BE2C (cell line): ENCODE measurements around the gene AIP. TPM values are rescaled to one million over a fixed set of nuclear protein-coding genes. Genes with fewer than 3 reads are reported as not detected.

Source experiments
- DNase-seq: peaks from one replicate; pipeline ENCODE4 v3.0.0-alpha.2; 2020
- H3K27me3 ChIP-seq: fragments of 250-450 bp; sonication (Bioruptor Pico); 2 replicates; pipeline ENCODE4 v1.5.1; 2020; ENCODE audit warnings: mild to moderate bottlenecking
- H3K36me3 ChIP-seq: fragments of 250-450 bp; sonication (Bioruptor Pico); 2 replicates; pipeline ENCODE4 v1.5.1; 2020; ENCODE audit warnings: mild to moderate bottlenecking
- H3K4me1 ChIP-seq: fragments of 250-450 bp; sonication (Bioruptor Pico); 2 replicates; pipeline ENCODE4 v1.5.1; 2020
- H3K4me3 ChIP-seq: 2 replicates; pipeline ENCODE4 v1.5.1; 2011; ENCODE audit warnings: low read depth, low read length
- H3K9me3 ChIP-seq: fragments of 250-450 bp; sonication (Bioruptor Pico); 2 replicates; pipeline ENCODE4 v1.5.1; 2020
- CTCF ChIP-seq: IDR thresholded peaks from 2 replicates; pipeline ENCODE4 v1.5.1; 2012; ENCODE audit warnings: mild to moderate bottlenecking, low read depth, low read length
- polyA plus RNA-seq: library from polyadenylated mRNA; unstranded; fragments of >200 nt; gene quantifications from one replicate; pipeline ENCODE4 v1.2.1, GENCODE V29; 2012; ENCODE audit warnings: low read depth, missing spikeins; ENCODE audit not compliant: insufficient read length, insufficient read depth

Gene AIP
- 218 TPM for polyA plus RNA-seq

DNA sequence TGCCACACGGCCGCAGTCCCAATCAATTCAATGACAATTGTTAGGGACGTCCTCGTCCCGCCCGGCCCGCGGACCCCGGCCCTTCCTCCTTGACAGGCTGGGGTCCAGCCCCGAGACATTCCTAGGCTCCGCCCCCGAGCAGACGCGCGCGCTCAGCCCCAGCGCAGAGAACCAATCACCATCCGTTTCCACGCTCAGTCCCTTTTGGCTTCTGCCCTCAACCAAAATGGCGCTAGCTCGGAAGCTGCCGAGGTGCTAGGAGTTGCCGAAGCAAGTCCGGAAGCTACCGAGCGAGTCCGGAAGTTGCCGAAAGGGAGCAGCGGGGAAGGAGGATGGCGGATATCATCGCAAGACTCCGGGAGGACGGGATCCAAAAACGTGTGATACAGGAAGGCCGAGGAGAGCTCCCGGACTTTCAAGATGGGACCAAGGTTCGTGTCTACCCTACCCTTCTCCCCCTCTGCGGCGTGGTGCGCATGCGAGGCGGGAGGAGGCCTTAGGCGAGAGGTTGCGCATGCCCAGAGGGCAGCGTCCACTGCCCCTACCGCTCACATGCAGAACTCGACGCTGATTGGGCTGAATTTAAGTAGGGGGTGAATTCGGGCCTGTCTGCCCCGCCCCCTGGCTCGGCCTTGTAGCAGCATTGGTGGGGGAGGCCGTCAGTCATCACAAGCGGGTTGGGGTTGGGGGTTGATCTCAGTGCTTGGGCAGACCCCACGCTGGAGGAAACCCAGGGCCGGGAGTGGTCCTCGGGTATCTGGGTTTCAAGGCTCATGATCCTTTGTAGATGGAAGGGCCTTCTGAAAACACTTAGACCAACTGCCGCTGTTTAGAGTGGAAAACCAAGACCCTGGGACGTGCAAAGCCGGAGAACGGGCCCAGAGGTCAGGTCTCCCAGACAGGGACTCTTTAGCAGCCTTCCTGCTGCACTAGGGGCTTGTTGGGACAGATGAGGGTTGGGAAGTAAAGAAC is at the start of gene AIP:
AIP (plus strand) TSS at position 200 of the 972 bp plus-strand sequence; CDS start at position 333, 133 bp downstream.
- Histone ChIP-seq H3K36me3 (peaks cover 3% of the 10 kb centered on the region), H3K9me3 (0 out of 2 replicates have a peak, but pooled peaks cover 8% of the 10 kb centered on the region), H3K4me1 (no peaks in the 10 kb centered on the region), H3K4me3 (peak within 1 kb of the TSS; percentile 73), H3K27me3 (no peaks in the 10 kb centered on the region)
- DNase-seq = peak; percentile 99
- no peak for TF ChIP-seq CTCF

- Histone ChIP-seq H3K4me1 (peaks cover 12% of the 10 kb centered on the region), H3K4me3 (no peak overlapping the region), H3K9me3 (no peaks in the 10 kb centered on the region), H3K27me3 (no peaks in the 10 kb centered on the region), H3K36me3 (peaks cover 56% of the 10 kb centered on the region)
- DNase-seq = no peak
- TF ChIP-seq CTCF = no peak
Measured at GRCh38 chr11:67433536-67434394, 49.1 kb upstream of the AIP start.

GRCh38 chr11:67434395-67434881 is 48.4 kb upstream of the AIP start:
- H3K36me3 ChIP-seq = peaks cover 53% of the 10 kb centered on the region
- H3K4me3 ChIP-seq = no peak overlapping the region
- no peaks in the 10 kb centered on the region for H3K9me3 ChIP-seq
- TF ChIP-seq CTCF = no peak
- H3K4me1 ChIP-seq = peaks cover 9% of the 10 kb centered on the region
- H3K27me3 ChIP-seq = no peaks in the 10 kb centered on the region
- no peak for DNase-seq

DNA sequence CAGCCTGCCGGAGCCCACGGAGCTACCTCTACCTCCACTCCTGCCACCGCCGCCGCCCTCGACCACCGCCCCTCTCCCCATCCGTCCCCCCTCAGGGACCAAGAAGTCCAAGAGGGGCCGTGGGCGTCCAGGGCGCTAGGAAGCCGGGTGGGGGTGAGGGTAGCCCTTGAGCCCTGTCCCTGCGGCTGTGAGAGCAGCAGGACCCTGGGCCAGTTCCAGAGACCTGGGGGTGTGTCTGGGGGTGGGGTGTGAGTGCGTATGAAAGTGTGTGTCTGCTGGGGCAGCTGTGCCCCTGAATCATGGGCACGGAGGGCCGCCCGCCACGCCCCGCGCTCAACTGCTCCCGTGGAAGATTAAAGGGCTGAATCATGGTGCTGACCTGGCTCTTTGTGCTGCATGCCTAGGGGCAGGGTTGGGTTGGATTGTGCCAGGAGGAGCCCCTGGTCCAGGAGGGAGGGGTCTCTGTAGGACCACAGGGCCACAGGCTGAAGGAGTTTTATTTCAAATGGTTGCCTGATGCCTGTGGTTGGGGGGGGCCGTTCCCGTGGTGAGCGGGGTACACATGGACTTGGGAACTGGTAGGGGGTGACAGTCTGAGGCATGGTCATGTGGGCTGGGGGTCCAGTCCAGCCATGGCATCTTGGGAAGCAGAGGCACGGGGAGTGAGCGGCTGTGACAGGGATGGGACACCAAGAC is 47.6 kb upstream of the AIP start:
- TF ChIP-seq CTCF = no peak
- no peak overlapping the region for H3K4me3 ChIP-seq
- peaks cover 9% of the 10 kb centered on the region for H3K4me1 ChIP-seq
- H3K36me3 ChIP-seq = peaks cover 51% of the 10 kb centered on the region
- no peaks in the 10 kb centered on the region for H3K27me3 ChIP-seq
- DNase-seq = no peak
- no peaks in the 10 kb centered on the region for H3K9me3 ChIP-seq

DNA sequence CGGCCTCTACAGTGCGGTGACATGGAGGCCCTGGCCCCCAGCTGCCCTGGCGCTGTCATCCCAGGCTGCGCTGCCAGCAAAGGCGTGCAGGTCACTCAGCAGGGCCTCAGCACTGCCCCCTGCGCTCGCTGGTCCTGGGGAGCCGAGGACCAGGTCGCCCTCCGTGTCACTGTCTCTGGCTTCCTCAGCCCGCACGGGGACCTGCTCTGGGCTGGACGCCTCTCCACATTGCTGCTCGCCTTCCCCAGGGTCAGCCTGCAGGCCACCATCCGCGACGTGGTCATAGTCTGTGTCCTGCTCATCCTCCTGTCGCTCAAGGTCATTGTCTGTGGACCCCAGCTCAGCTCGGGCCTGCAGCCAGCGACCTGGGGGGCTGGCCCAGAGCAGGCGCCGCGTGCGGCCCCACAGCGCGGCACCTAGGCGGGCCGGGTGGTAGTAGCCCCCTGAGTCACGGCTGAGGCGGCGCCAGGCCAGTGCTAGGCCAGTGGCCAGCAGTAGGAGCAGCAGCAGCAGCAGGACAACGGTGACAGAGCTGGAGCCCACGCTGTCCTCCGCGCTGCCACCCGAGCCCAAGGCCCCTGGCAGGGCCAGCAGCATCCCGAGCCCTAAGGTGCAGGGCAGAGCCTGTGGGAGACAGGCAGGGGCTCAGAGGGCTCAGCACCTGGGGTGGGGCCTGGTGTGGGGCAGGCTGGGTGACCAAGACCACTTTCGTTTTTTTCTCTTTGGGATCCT is 46.9 kb upstream of the AIP start:
- Histone ChIP-seq H3K27me3 (no peaks in the 10 kb centered on the region), H3K4me1 (peaks cover 9% of the 10 kb centered on the region), H3K4me3 (no peak overlapping the region), H3K36me3 (peaks cover 45% of the 10 kb centered on the region), H3K9me3 (no peaks in the 10 kb centered on the region)
- TF ChIP-seq CTCF = no peak
- no peak for DNase-seq
